IPS-NIHi7 (cell line): Measurements from ENCODE around the gene ZMIZ1.

Source experiments
- DNase-seq: peaks from one replicate; pipeline ENCODE4 v3.0.0; 2012; ENCODE audit warnings: mixed read lengths; ENCODE audit errors: extremely low spot score

ZMIZ1 gene

GRCh38 chr10:79068562-79069324, at the start of gene ZMIZ1:
Gene ZMIZ1, plus strand, starts transcription at chr10:79068966. Its CDS starts 132,667 bp downstream, at chr10:79201633.
- peak; percentile 76 for DNase-seq

GRCh38 chr10:79019441-79020014, 49.2 kb upstream of the ZMIZ1 start:
- DNase-seq = no peak

- DNase-seq = no peak
These were observed 48.7 kb upstream of the ZMIZ1 start for GRCh38 chr10:79020015-79020491.

- no peak for DNase-seq
These were observed 48.2 kb upstream of the ZMIZ1 start for GRCh38 chr10:79020605-79021004.

GRCh38 chr10:79021331-79021907, 47.3 kb upstream of the ZMIZ1 start:
- no peak for DNase-seq

GRCh38 chr10:79021948-79022499, 46.7 kb upstream of the ZMIZ1 start:
- no peak for DNase-seq

GRCh38 chr10:79022565-79023230, 46.1 kb upstream of the ZMIZ1 start:
- peak; percentile 90 for DNase-seq

GRCh38 chr10:79023240-79024162, 45.3 kb upstream of the ZMIZ1 start:
- no peak for DNase-seq

GRCh38 chr10:79024296-79024695, 44.5 kb upstream of the ZMIZ1 start:
- no peak for DNase-seq

GRCh38 chr10:79024720-79025198, 44.0 kb upstream of the ZMIZ1 start:
- DNase-seq = no peak

GRCh38 chr10:79025199-79025832, 43.5 kb upstream of the ZMIZ1 start:
- no peak for DNase-seq

- no peak for DNase-seq
These were observed 42.4 kb upstream of the ZMIZ1 start for GRCh38 chr10:79026341-79026761.

- no peak for DNase-seq
These were observed 42.0 kb upstream of the ZMIZ1 start for GRCh38 chr10:79026806-79027146.

GRCh38 chr10:79027147-79028055, 41.4 kb upstream of the ZMIZ1 start:
- no peak for DNase-seq

- no peak for DNase-seq
These were observed 40.7 kb upstream of the ZMIZ1 start for GRCh38 chr10:79028056-79028430.

GRCh38 chr10:79028451-79029010, 40.2 kb upstream of the ZMIZ1 start:
- DNase-seq = no peak

- no peak for DNase-seq
These were observed 39.0 kb upstream of the ZMIZ1 start for GRCh38 chr10:79029478-79030390.

- DNase-seq = no peak
These were observed 38.1 kb upstream of the ZMIZ1 start for GRCh38 chr10:79030705-79031104.
